Lower lobe of right lung (tissue), 2 donors: ENCODE results near the gene TRAPPC2L. TPM values are rescaled to one million over a fixed set of nuclear protein-coding genes. Genes with fewer than 3 reads are reported as not detected.

ENCODE experiments used
- ATAC-seq, 2 donors: fragments of 200-7000 bp; cut with Tn5 transposase; one replicate each; pipeline ENCODE4 v1.9.1; 2020 to 2022; ENCODE audit warnings: mild to moderate bottlenecking in 2 of 2, moderate library complexity in 2 of 2
- DNase-seq: peaks from one replicate; pipeline ENCODE4 v3.0.0-alpha.2; 2020
- H3K27ac ChIP-seq: fragments of 200-600 bp; one replicate; pipeline ENCODE4 v1.8.0; 2022
- H3K27me3 ChIP-seq: fragments of 200-600 bp; one replicate; pipeline ENCODE4 v1.8.0; 2022; ENCODE audit warnings: low read depth
- H3K36me3 ChIP-seq: fragments of 200-600 bp; one replicate; pipeline ENCODE4 v1.8.0; 2022; ENCODE audit warnings: mild to moderate bottlenecking
- H3K4me1 ChIP-seq: fragments of 200-600 bp; one replicate; pipeline ENCODE4 v1.8.0; 2022
- H3K4me3 ChIP-seq: fragments of 200-600 bp; one replicate; pipeline ENCODE4 v1.8.0; 2022; ENCODE audit warnings: mild to moderate bottlenecking
- H3K9me3 ChIP-seq: fragments of 200-600 bp; one replicate; pipeline ENCODE4 v1.8.0; 2022
- intact Hi-C: fragments of 100-400 bp; cut with DNase I; formaldehyde crosslinking; loops from one replicate; pipeline ENCODE4 v1.11.0; 2022
- total RNA-seq: library from RNA; stranded (reverse); fragmentation: NEBNext Ultra II Directional; extraction: Animal tissue kit (Norgen Biotek cat#: 25700); gene quantifications from one replicate; pipeline ENCODE4 v1.2.1, GENCODE V29; 2021
- TF ChIP-seq, protein P1 (sequence below): fragments of 200-600 bp; IDR thresholded peaks from one replicate; pipeline ENCODE4 v1.8.0; 2022; ENCODE audit warnings: antibody characterized with exemption, mild to moderate bottlenecking
- donor health status: DM: no; HTN: yes; CAD: no; lungs with severe emphysema.

Gene TRAPPC2L
- total RNA-seq, 1 donor from 2014 or later: 51.4 TPM

DNA sequence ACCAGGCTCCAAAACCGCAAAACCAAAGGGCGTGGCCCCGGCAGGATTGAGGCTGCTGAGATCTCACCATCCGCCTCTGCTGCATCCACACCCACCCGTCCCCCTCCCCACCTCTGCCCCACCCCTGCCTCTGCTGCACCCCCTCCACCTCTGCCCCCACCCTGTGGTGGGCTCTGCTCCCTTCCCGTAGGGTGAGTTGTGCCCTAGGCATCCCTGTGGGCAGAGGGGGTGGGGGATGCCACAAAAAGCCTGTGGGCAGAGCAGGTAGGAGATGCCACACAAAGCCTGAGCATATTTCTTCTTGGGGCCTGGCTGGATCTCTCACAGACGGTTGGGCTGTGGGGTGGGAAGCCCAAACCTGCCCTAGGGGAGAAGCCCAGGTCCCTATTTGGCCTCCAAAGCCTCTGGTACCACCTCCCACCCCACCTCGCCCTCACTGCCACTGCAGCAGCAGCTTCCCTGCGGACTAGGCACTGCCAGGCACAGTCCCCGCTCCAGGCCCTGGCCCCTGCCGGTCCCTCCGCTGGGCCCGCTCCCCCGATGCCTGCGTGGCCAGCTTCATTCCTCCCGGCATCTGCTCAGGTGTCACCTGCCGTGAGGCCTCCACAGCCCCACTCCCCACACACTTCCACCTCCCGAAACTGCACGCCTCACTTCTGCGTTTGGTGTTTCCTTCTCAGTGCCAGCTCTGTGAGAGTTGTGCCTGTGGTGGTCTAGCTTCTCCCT, 20.8 kb downstream of the TRAPPC2L start:
- DNase-seq: no peak
- no peak for ATAC-seq
- no peaks in the 10 kb centered on the region for H3K27me3 ChIP-seq

DNA sequence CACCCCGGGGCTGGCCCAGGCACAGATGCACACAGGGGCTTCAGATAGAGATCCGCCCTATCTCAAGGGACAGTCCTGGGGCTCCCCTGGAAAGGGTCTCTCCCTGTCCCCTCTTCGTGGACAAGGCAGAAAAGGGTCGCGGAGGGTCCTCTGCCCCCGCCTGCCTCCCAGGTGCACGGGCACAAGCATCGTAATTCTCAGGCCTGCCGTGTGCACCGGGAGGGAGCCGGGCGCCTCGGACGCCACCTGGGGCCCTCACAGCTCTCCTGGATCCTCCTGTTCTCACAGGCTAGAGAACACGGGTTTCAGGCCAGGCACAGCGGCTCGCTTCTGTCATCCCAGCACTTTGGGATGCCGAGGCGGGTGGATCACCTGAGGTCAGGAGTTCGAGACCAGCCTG, 21.4 kb downstream of the TRAPPC2L start:
- Histone ChIP-seq H3K9me3 (no peaks in the 10 kb centered on the region), H3K4me1 (no peaks in the 10 kb centered on the region), H3K4me3 (no peak overlapping the region), H3K36me3 (peaks cover 29% of the 10 kb centered on the region), H3K27me3 (no peaks in the 10 kb centered on the region), H3K27ac (no peak overlapping the region)
- TF ChIP-seq, protein P1, sequence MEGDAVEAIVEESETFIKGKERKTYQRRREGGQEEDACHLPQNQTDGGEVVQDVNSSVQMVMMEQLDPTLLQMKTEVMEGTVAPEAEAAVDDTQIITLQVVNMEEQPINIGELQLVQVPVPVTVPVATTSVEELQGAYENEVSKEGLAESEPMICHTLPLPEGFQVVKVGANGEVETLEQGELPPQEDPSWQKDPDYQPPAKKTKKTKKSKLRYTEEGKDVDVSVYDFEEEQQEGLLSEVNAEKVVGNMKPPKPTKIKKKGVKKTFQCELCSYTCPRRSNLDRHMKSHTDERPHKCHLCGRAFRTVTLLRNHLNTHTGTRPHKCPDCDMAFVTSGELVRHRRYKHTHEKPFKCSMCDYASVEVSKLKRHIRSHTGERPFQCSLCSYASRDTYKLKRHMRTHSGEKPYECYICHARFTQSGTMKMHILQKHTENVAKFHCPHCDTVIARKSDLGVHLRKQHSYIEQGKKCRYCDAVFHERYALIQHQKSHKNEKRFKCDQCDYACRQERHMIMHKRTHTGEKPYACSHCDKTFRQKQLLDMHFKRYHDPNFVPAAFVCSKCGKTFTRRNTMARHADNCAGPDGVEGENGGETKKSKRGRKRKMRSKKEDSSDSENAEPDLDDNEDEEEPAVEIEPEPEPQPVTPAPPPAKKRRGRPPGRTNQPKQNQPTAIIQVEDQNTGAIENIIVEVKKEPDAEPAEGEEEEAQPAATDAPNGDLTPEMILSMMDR: no peak
- intact Hi-C loops: no loop called here
- ATAC-seq: no peak
- DNase-seq: no peak

More for the DNA sequence above, 20.8 kb downstream of the TRAPPC2L start:
- TF ChIP-seq, protein P1: no peak
- Histone ChIP-seq H3K4me1 (no peaks in the 10 kb centered on the region), H3K36me3 (peaks cover 28% of the 10 kb centered on the region), H3K27ac (no peak overlapping the region), H3K4me3 (no peak overlapping the region), H3K9me3 (no peaks in the 10 kb centered on the region)
- intact Hi-C loops: no loop called here

GRCh38 chr16:88878967-88879787, 22.2 kb downstream of the TRAPPC2L start:
- Histone ChIP-seq H3K4me3 (no peak overlapping the region), H3K9me3 (no peaks in the 10 kb centered on the region), H3K27ac (no peak overlapping the region), H3K4me1 (no peaks in the 10 kb centered on the region), H3K36me3 (peaks cover 36% of the 10 kb centered on the region), H3K27me3 (no peaks in the 10 kb centered on the region)
- DNase-seq: no peak
- ATAC-seq: no peak
- TF ChIP-seq, protein P1: no peak
- intact Hi-C loops: no loop called here

DNA sequence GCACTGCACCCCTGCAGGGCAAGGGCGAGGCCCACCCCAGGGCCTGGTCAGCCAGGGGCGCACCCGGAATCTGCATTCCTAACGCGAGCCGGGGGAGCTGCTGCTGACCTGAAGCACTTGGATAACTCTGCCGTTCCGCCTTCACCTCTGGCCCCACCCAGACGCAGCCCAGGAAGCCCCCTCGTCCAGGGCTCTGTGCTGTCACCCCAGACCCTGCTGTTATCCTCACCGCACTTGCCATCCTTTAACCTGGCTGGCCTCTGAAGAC, 22.8 kb downstream of the TRAPPC2L start:
- DNase-seq (no peak), ATAC-seq (no peak)
- peaks cover 41% of the 10 kb centered on the region for H3K36me3 ChIP-seq
- no peaks in the 10 kb centered on the region for H3K9me3 ChIP-seq
- H3K27ac ChIP-seq: no peak overlapping the region
- H3K4me1 ChIP-seq: no peaks in the 10 kb centered on the region
- no peak overlapping the region for H3K4me3 ChIP-seq
- TF ChIP-seq, protein P1: no peak
- H3K27me3 ChIP-seq: no peaks in the 10 kb centered on the region
- intact Hi-C loops: no loop called here

GRCh38 chr16:88880226-88881006, 23.5 kb downstream of the TRAPPC2L start:
- Histone ChIP-seq H3K9me3 (no peaks in the 10 kb centered on the region), H3K27me3 (no peaks in the 10 kb centered on the region), H3K27ac (no peak overlapping the region), H3K36me3 (peaks cover 47% of the 10 kb centered on the region), H3K4me1 (no peaks in the 10 kb centered on the region), H3K4me3 (no peak overlapping the region)
- DNase-seq (no peak), ATAC-seq (no peak)
- TF ChIP-seq, protein P1: no peak
- intact Hi-C loops: no loop called here
